GM21529 (cell line): ENCODE measurements around the gene RIMBP3C.
"Not testable (repeated sequence)": the region's sequence is repeated elsewhere in the genome, so short reads cannot be mapped to it uniquely, and the experiment has no call there.

ENCODE experiments used
- ATAC-seq: cut with Tn5 transposase; IDR thresholded peaks from one replicate; pipeline ENCODE4 v1.9.1; 2021; ENCODE audit not compliant: unreplicated experiment

RIMBP3C gene

DNA sequence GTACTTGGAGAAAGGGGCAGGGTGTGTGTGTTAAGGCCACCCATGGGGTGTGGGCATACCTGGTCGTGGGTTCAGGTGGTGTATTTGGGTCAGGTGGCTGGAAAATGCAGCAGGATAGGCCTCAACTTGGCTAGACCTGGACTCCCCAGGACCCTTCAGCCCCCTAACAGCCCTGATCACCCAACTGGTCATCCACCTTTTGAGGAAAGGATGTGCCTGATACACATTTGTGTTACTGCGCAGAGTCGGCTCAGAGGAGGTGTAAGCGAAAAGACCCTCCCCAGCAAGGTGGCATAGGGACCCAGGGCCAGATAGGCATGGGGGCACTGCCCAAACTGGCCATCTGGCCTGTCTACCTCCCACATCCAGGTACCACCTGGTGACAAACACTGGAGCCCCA lies at the start of gene RIMBP3C:
RIMBP3C (minus strand) TSS at position 101 of the 400 bp plus-strand sequence. CDS start 485 bp downstream, outside the sequence.
- not testable (repeated sequence) for ATAC-seq

GRCh38 chr22:21599053-21599893 lies 48.0 kb upstream of the RIMBP3C start:
- ATAC-seq: no peak

DNA sequence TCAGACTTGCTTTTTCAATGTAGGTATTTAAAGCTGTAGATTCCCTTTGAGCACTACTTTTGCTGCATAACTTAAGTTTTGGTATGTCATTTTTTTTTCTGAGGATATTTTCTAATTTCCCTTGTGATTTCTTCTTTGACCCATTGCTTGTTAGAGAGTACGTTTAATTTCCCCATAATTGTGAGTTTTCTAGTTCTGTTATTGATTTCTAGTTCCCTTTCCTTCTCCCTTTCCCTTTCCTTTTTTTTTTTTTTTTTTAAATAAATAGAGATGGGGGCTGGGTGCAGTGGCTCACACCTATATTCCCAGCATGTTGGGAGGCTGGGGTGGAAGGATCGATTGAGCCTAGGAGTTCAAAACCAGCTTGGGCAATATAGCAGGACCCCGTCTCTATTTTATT lies 47.0 kb upstream of the RIMBP3C start:
- ATAC-seq: no peak

GRCh38 chr22:21596356-21597135 lies 45.3 kb upstream of the RIMBP3C start:
- ATAC-seq: not testable (repeated sequence)

- no peak for ATAC-seq
Observed at GRCh38 chr22:21594865-21595452, 43.7 kb upstream of the RIMBP3C start.

- ATAC-seq: no peak
Observed at GRCh38 chr22:21593406-21594232, 42.4 kb upstream of the RIMBP3C start.

DNA sequence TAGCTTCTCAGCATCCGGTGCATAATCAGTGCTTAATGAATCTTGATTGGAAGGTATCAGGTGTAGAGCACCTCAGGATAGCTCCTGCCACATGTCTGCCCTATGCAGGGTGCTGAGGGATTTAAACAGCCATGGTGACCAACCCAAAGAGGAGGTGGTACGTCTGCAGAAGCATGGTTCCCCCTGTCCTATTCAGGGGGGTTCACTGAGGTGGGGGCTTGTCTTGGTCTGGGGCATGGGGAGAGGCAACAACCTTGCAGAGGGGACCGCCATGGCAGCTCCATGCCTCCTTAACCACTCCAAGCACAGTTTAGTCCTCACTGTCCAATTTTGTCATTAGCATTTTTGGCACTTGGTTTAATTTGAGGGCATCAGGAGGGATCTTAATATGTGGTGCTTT lies 41.2 kb upstream of the RIMBP3C start:
- ATAC-seq: no peak

GRCh38 chr22:21591695-21592094 lies 40.4 kb upstream of the RIMBP3C start:
- no peak for ATAC-seq

GRCh38 chr22:21590809-21591641 lies 39.8 kb upstream of the RIMBP3C start:
- ATAC-seq: no peak

- no peak for ATAC-seq
Observed at GRCh38 chr22:21589396-21589795, 38.1 kb upstream of the RIMBP3C start.

GRCh38 chr22:21587803-21588611 lies 36.7 kb upstream of the RIMBP3C start:
- ATAC-seq: peak; percentile 85

DNA sequence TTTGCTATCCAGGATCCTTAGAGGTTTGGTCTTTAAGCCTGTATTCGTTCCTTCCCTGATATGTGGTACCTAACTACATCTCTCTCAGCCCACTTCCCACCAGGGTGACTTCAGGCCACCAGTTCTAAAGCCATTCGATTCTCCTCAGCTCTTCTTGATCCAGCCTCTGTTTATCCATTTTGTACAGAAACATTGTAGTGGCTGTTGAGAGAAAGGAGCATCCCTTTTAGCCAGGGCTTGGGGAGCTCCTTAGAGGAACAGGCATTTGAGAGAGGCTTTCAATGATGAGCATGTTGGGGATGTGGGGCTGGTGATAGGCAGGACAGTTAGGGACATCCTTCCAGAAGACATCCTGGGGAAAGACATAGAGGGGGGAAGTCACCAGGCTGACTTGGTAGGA lies 34.1 kb upstream of the RIMBP3C start:
- ATAC-seq: no peak

DNA sequence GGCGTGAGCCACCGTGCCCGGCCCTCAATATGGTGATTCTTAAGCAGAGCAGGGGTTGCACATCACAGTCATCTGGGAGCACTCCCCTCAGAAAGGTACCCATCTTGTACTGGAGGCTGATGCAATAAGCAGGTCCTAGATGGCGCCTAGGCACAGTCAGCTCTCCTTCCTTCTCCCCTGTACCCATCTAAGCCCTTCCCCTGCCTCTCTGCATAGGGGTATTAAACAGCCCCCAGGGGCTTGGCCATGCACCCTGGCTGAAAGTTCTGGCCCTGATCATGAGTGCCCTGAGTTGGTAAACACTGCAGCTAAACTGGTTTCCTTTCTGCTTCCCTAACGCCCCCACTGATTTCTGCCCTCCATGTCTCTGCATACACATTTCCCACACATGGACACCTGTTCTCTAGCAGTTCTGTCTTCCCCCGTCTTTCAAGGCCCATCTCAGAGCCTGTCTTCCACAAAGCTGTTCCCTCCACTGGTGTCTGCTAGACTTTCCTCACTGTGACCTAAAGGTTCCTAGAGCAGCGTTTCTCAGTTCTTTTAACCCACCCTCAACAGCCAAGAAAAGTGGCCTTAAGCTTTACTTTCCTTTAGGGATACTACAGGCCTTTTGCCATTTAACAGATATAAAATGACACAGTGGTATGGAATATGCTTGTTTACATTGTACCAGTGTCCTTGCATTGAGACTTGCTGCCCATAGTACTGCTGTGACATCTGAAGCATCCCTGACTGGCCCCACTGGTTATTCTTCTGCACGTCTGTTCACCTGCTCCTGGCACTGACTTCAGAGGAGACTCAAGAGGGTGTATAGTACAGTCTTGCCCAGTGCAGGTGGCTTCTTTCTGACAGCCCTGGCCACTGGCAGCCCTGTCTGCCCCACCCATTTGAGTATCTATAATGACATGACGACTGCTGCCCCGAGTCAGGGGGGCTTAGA lies 31.8 kb upstream of the RIMBP3C start:
- no peak for ATAC-seq

- not testable (repeated sequence) for ATAC-seq
Observed at GRCh38 chr22:21581009-21581713, 29.9 kb upstream of the RIMBP3C start.

DNA sequence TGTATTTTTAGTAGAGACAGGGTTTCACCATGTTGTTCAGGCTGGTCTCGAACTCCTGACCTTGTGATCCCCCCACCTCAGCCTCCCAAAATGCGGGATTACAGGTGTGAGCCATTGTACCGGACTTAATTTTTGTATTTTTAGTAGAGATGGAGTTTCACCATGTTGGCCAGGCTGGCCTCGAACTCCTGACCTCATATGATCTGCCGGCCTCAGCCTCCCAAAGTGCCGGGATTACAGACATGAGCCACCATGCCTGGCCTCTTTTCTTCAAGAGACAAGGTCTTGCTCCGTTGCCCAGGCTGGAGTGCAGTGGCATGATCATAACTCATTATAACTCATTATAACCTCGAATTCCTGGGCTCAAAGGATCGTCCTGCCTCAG lies 29.4 kb upstream of the RIMBP3C start:
- ATAC-seq: not testable (repeated sequence)

GRCh38 chr22:21579474-21579851 lies 28.2 kb upstream of the RIMBP3C start:
- ATAC-seq: no peak

GRCh38 chr22:21573750-21574494 lies 22.7 kb upstream of the RIMBP3C start:
- ATAC-seq: no peak
